Urothelium cell line (cell line): ENCODE data around the gene RNF20.
A peak's percentile ranks its signal among the peaks of the same experiment; 100 is the strongest.
"Not testable (repeated sequence)": the region's sequence is repeated elsewhere in the genome, so short reads cannot be mapped to it uniquely, and the experiment has no call there.

Experiments
- DNase-seq: peaks from one replicate; pipeline ENCODE4 v3.0.0; 2011; ENCODE audit warnings: low spot score, mixed read lengths
- FAIRE-seq: peaks from 2 replicates; lab custom pipeline; 2011; peaks lifted over from hg19 to GRCh38; lab: Jason Lieb, UNC

Gene RNF20

GRCh38 chr9:101533334-101534204 is at the start of gene RNF20:
RNF20 (plus strand) TSS chr9:101533853; CDS start chr9:101535424, 1,571 bp downstream.
- FAIRE-seq, result no peak
- DNase-seq, result peak; percentile 97

- DNase-seq (no peak), FAIRE-seq (no peak)
Measured at GRCh38 chr9:101484046-101484445, 49.6 kb upstream of the RNF20 start.

- FAIRE-seq (no peak), DNase-seq (peak; percentile 41)
Measured at GRCh38 chr9:101485924-101486692, 47.5 kb upstream of the RNF20 start.

- DNase-seq (peak; percentile 72), FAIRE-seq (no peak)
Measured at GRCh38 chr9:101486693-101487442, 46.8 kb upstream of the RNF20 start.

- FAIRE-seq (no peak), DNase-seq (no peak)
Measured at GRCh38 chr9:101487443-101487840, 46.2 kb upstream of the RNF20 start.

- no peak for FAIRE-seq
- no peak for DNase-seq
Measured at GRCh38 chr9:101495810-101496209, 37.8 kb upstream of the RNF20 start.

GRCh38 chr9:101498323-101498722 is 35.3 kb upstream of the RNF20 start:
- no peak for DNase-seq
- no peak for FAIRE-seq

- no peak for FAIRE-seq
- DNase-seq, result no peak
Measured at GRCh38 chr9:101504188-101504587, 29.5 kb upstream of the RNF20 start.

- no peak for FAIRE-seq
- no peak for DNase-seq
Measured at GRCh38 chr9:101508211-101508610, 25.4 kb upstream of the RNF20 start.

GRCh38 chr9:101509572-101509971 is 24.1 kb upstream of the RNF20 start:
- FAIRE-seq (no peak), DNase-seq (no peak)

- FAIRE-seq, result no peak
- no peak for DNase-seq
Measured at GRCh38 chr9:101510459-101510858, 23.2 kb upstream of the RNF20 start.

GRCh38 chr9:101511009-101511408 is 22.6 kb upstream of the RNF20 start:
- no peak for FAIRE-seq
- no peak for DNase-seq

- FAIRE-seq, result no peak
- no peak for DNase-seq
Measured at GRCh38 chr9:101512116-101512515, 21.5 kb upstream of the RNF20 start.

GRCh38 chr9:101513351-101513750 is 20.3 kb upstream of the RNF20 start:
- DNase-seq (no peak), FAIRE-seq (no peak)

- no peak for FAIRE-seq
- peak; percentile 11 for DNase-seq
Measured at GRCh38 chr9:101514071-101514470, 19.6 kb upstream of the RNF20 start.

GRCh38 chr9:101516655-101517054 is 17.0 kb upstream of the RNF20 start:
- FAIRE-seq, result no peak
- no peak for DNase-seq

GRCh38 chr9:101518489-101518888 is 15.2 kb upstream of the RNF20 start:
- not testable (repeated sequence) for FAIRE-seq

GRCh38 chr9:101524371-101524770 is 9.3 kb upstream of the RNF20 start:
- no peak for DNase-seq
- no peak for FAIRE-seq

More at GRCh38 chr9:101518489-101518888, 15.2 kb upstream of the RNF20 start:
- not testable (repeated sequence) for DNase-seq

- DNase-seq, result peak; percentile 42
- FAIRE-seq, result no peak
Measured at GRCh38 chr9:101527066-101527465, 6.6 kb upstream of the RNF20 start.

- no peak for FAIRE-seq
Measured at GRCh38 chr9:101528015-101528414, 5.6 kb upstream of the RNF20 start.

GRCh38 chr9:101530076-101530711 is 3.5 kb upstream of the RNF20 start:
- FAIRE-seq (no peak), DNase-seq (peak; percentile 67)

More at GRCh38 chr9:101528015-101528414, 5.6 kb upstream of the RNF20 start:
- DNase-seq, result no peak
